ENCODE data around the gene ECE2. TPM values are rescaled to one million over a fixed set of nuclear protein-coding genes. Genes with fewer than 3 reads are reported as not detected.
A peak's percentile ranks its signal among the peaks of the same experiment; 100 is the strongest.

ECE2 gene
- total and polyA plus RNA-seq, 4 donors: not detected

- TF ChIP-seq HNF4A (conservative IDR thresholded peaks at IDR 0.05) (no peak), JUND (IDR thresholded peaks at IDR 0.05) (no peak), HNF4G (IDR thresholded peaks at IDR 0.05) (no peak), RXRA (IDR thresholded peaks at IDR 0.05) (no peak), SP1 (IDR thresholded peaks at IDR 0.05) (no peak), GABPA (IDR thresholded peaks at IDR 0.05 in 1 of 2, conservative IDR thresholded peaks at IDR 0.05 in 1 of 2) (no peak), CTCF (IDR thresholded peaks at IDR 0.05; ENCODE audit: low read depth, low read length, missing input control) (no peak), FOXA1 (IDR thresholded peaks at IDR 0.05) (no peak), MAX (IDR thresholded peaks at IDR 0.05) (no peak), FOXA2 (IDR thresholded peaks at IDR 0.05) (no peak), YY1 (IDR thresholded peaks at IDR 0.05) (no peak), RAD21 (IDR thresholded peaks at IDR 0.05) (no peak), EGR1 (IDR thresholded peaks at IDR 0.05; ENCODE audit: low read depth in 2 of 2) (no peak), TAF1 (conservative IDR thresholded peaks at IDR 0.05) (no peak), NR2F2 (IDR thresholded peaks at IDR 0.05) (no peak)
- TF ChIP-seq, protein P1, sequence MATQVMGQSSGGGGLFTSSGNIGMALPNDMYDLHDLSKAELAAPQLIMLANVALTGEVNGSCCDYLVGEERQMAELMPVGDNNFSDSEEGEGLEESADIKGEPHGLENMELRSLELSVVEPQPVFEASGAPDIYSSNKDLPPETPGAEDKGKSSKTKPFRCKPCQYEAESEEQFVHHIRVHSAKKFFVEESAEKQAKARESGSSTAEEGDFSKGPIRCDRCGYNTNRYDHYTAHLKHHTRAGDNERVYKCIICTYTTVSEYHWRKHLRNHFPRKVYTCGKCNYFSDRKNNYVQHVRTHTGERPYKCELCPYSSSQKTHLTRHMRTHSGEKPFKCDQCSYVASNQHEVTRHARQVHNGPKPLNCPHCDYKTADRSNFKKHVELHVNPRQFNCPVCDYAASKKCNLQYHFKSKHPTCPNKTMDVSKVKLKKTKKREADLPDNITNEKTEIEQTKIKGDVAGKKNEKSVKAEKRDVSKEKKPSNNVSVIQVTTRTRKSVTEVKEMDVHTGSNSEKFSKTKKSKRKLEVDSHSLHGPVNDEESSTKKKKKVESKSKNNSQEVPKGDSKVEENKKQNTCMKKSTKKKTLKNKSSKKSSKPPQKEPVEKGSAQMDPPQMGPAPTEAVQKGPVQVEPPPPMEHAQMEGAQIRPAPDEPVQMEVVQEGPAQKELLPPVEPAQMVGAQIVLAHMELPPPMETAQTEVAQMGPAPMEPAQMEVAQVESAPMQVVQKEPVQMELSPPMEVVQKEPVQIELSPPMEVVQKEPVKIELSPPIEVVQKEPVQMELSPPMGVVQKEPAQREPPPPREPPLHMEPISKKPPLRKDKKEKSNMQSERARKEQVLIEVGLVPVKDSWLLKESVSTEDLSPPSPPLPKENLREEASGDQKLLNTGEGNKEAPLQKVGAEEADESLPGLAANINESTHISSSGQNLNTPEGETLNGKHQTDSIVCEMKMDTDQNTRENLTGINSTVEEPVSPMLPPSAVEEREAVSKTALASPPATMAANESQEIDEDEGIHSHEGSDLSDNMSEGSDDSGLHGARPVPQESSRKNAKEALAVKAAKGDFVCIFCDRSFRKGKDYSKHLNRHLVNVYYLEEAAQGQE (IDR thresholded peaks at IDR 0.05): no peak
- TF ChIP-seq, protein P2, sequence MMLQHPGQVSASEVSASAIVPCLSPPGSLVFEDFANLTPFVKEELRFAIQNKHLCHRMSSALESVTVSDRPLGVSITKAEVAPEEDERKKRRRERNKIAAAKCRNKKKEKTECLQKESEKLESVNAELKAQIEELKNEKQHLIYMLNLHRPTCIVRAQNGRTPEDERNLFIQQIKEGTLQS (IDR thresholded peaks at IDR 0.05): no peak
- TF ChIP-seq, protein P3, sequence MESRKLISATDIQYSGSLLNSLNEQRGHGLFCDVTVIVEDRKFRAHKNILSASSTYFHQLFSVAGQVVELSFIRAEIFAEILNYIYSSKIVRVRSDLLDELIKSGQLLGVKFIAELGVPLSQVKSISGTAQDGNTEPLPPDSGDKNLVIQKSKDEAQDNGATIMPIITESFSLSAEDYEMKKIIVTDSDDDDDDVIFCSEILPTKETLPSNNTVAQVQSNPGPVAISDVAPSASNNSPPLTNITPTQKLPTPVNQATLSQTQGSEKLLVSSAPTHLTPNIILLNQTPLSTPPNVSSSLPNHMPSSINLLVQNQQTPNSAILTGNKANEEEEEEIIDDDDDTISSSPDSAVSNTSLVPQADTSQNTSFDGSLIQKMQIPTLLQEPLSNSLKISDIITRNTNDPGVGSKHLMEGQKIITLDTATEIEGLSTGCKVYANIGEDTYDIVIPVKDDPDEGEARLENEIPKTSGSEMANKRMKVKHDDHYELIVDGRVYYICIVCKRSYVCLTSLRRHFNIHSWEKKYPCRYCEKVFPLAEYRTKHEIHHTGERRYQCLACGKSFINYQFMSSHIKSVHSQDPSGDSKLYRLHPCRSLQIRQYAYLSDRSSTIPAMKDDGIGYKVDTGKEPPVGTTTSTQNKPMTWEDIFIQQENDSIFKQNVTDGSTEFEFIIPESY (IDR thresholded peaks at IDR 0.05): no peak
- no peak for DNase-seq (ENCODE audit: low spot score)
- Histone ChIP-seq H3K36me3 (ENCODE audit: control insufficient read depth in 4 of 4, insufficient read depth in 3 of 4, low read depth in 1 of 4, low read length in 3 of 4) (peaks cover 4 to 43% (median 40%) of the 10 kb centered on the region in 4 donors), H3K9ac (ENCODE audit: low read depth in 1 of 2, low read length in 2 of 2) (peak overlapping the region in 1 of 2 donors; percentile 67), H3K27ac (ENCODE audit: low read depth in 1 of 2, low read length in 2 of 2) (no peak overlapping the region), H3K27me3 (ENCODE audit: control insufficient read depth in 4 of 4, insufficient read depth in 4 of 4, low read length in 3 of 4) (no peaks in the 10 kb centered on the region), H3K4me3 (ENCODE audit: low read depth in 1 of 3, low read length in 3 of 3) (peak overlapping the region in 2 of 3 donors; percentile 77 to 79), H3K9me3 (ENCODE audit: control insufficient read depth in 4 of 4, low read length in 3 of 4) (no peaks in the 10 kb centered on the region), H3K4me1 (ENCODE audit: control insufficient read depth in 4 of 4, insufficient read depth in 4 of 4, low read length in 3 of 4) (peaks cover 0 to 17% (median 13%) of the 10 kb centered on the region in 4 donors)
- 85% methylated on average over 3 of the region's 3 CpGs for WGBS
These were observed 24.5 kb downstream of the ECE2 start for GRCh38 chr3:184300378-184300720.
